Stimulated activated CD4-positive, alpha-beta T cell treated with anti-CD3 and anti-CD28 coated beads, Interleukin-4, amount 100 ng/mL, for 4 hours (primary cell): ENCODE data around the gene LRRC37A3.
"Not testable (repeated sequence)": the region's sequence is repeated elsewhere in the genome, so short reads cannot be mapped to it uniquely, and the experiment has no call there.

Experiments
- DNase-seq, 2 experiments: peaks; one replicate each; pipeline ENCODE4 v3.0.0-alpha.2; 2020

LRRC37A3 gene

GRCh38 chr17:64829824-64830630 is 89.3 kb downstream of the LRRC37A3 start:
- not testable (repeated sequence) for DNase-seq

DNA sequence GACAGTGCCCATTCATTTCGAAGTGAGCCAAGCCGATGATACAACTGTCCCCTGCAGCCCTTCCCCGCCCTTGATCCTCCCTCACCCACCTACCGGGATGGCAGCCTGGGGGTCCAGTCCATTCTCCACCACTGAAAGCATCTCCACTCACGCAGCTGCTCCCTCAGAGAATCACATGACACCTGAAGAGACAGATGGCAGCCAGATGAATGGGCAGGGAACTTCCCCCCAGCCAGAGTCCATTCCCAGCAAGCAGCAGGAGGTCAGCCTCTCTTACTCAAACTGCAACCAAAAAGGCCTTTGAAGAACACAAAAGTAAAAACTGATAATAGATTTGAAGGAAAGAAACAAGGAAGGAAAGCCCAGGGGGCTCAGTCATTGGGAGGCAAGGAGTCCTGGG is 90.2 kb downstream of the LRRC37A3 start:
- DNase-seq = not testable (repeated sequence)

DNA sequence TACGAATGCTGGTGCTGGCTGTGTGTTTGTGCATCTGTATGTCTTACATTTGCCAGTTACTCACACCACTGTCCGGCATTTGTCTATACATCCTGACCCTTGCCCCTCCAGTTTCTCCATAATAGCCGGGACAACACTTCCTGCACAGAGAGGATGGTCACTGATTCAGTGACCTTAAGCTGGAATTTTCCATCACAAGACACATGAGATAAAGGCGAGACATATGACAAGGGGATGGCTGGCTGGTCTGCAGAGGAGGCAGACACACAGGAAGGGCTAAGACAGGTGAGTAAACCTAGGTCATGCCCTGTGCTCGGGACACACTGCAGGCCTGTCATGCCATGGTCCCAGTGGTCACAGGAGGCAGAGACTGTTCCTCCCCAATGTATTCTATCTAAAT is 100.4 kb downstream of the LRRC37A3 start:
- not testable (repeated sequence) for DNase-seq

DNA sequence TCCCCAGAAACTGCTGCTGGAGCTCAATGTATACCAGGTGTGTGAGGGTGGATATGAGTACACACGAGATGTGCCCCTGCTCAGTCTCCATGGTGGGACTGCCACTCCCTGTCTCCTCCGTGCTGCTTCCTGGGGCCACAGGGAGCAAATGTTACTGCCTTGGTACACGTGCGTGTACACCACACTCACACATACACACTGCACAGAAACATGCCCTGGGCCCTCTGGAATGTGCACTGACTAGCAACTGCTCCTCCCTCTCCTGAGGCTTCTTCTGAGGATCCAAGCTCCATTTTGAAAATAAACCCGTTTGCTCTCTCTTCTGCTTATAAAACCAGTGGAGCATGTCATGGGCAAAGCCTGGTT is 103.5 kb downstream of the LRRC37A3 start:
- DNase-seq = not testable (repeated sequence)

DNA sequence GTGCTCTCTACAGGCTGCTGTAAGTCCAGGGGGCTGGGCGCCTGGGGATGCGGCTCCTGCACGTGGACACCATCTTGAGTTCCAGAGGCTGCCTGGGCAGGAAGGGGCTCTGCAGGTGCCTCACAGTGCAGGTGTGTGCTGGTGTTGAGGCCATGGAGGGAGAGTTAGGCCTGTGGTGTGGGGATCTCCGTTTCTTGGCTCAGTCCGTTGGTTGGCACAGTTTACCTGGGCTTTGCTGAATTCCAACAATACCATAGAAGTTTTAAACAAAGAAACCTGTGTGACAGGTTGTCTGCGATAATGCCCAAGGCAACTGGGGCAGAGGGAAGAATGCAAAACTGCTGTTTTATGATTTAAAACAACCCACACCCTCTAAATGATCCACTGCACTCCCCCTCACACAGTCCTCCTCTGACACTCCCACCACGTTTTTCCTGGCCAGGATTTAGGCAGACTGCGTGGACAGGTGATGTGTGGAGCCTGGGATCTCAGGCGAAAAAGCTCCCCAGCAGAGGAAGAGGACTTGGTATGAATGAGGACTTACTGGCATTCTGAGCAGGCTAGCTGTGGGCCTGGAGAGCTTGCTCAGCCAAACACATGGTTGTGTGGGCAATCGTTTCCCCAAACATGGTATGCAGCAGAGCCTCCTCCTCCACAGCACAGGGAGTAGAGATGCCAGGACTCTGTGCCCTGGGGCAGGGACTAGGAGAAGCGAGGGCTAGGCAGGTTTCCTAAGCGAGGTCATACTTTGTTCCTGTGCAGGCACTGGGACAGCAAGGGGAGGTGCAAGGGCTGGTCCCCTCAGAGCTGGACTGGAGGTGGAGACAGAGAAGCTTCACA is 104.1 kb downstream of the LRRC37A3 start:
- not testable (repeated sequence) for DNase-seq

DNA sequence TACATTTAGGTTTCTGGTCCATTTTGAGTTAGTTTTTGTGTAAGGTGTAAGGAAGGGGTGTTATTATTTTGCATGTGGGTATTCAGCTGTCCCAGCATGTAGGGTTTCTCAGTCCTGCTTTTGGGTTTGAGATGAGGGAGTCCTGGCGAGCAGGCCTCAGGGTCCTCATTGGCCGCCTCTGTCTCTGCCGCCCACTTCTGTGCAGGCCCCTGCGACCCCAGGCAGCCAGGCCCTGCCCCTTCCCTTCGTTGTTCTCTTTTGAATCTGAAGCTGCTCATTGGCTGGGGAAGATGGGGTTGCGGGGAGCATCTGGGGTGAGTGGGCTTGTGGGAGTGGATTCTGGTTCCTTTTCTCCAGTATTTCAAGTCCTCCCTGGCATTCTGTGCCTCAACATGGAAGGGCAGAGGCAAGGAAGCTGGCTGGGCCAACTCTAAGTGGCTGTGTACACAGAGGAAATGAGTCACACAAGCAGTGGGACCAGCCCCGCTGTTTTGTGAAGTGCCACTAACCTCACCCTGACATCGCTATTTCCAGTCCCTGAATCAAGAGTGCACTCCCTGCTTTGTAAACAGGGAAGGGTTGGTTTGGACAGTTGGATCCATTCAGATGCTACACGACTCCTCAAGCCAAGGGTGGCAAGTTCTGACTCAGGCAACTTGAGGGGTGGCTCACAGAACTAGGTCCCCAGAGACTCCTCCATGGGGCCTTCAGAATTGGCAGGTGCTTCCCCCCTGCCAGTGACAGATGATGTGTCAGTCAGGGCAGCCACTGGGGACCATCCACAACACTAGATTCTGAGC is 110.9 kb downstream of the LRRC37A3 start:
- peak in 1 of 2 experiments; percentile 33 for DNase-seq
